Measurements from ENCODE around the gene AGTRAP. TPM values are rescaled to one million over a fixed set of nuclear protein-coding genes. Genes with fewer than 3 reads are reported as not detected.

AGTRAP gene
- total RNA-seq, 1 donor from 2014 or later = 64.5 TPM

DNA sequence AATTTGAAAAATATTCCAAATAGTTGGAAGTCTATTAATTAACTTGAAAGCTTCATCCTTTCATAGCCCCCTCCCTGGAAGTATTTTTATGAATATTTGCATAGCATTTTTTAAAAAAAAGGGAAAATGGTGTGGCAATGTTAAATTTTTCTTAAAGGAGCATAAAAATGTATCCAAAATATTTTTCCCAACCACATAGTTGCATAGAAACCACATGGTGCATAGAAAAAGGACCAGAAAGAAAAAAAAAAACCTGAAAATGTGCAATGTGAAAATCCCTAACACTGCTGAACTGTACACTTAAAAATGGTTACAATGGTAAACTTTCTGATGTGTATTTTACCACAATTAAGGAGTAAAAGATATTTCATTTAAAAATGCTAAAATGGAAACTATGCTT lies 34.1 kb downstream of the AGTRAP start:
- no peaks in the 10 kb centered on the region for H3K9me3 ChIP-seq
- intact Hi-C loops (cut with DNase I) = no loop called here
- H3K27ac ChIP-seq = no peak overlapping the region
- no peak for TF ChIP-seq CTCF (IDR thresholded peaks at IDR 0.05)
- no peaks in the 10 kb centered on the region for H3K36me3 ChIP-seq
- no peaks in the 10 kb centered on the region for H3K4me1 ChIP-seq
- DNase-seq (no peak), ATAC-seq (no peak)
- no peak overlapping the region for H3K4me3 ChIP-seq
- H3K27me3 ChIP-seq (ENCODE audit: low read depth) = no peaks in the 10 kb centered on the region

DNA sequence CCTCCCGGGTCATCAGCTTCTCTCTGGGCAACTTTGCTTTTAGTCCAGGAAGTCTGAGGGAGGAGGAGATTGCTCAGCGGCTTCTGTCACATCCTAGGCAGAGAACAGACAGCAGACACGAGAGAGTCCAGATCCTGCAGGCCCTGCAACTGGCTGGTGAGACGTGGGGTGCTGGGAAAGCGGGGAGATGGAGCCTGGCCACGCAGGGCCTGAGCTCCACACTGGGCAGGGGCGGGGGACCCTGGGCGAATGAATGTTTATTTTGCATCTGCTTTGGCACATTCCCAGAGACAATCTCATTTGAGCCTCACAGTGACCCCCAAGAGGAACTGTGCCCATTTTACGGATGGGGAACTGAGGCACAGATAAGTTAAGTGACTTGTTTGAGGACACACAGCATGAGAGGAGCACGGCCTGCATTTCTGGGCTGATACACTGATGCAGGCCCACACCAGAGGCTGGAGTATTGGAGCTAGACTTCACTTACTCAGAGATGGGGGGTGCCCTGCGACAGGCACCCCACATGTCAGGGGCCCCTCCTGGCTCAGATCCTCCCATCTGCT lies 35.6 kb downstream of the AGTRAP start:
- TF ChIP-seq CTCF (IDR thresholded peaks at IDR 0.05) = no peak
- H3K36me3 ChIP-seq = no peaks in the 10 kb centered on the region
- no peak overlapping the region for H3K27ac ChIP-seq
- DNase-seq (no peak), ATAC-seq (no peak)
- intact Hi-C loops (cut with DNase I) = no loop called here
- no peaks in the 10 kb centered on the region for H3K4me1 ChIP-seq
- H3K9me3 ChIP-seq = no peaks in the 10 kb centered on the region
- no peak overlapping the region for H3K4me3 ChIP-seq
- H3K27me3 ChIP-seq (ENCODE audit: low read depth) = no peaks in the 10 kb centered on the region

GRCh38 chr1:11772458-11772857 lies 36.5 kb downstream of the AGTRAP start:
- intact Hi-C loops (cut with DNase I) = no loop called here
- H3K4me1 ChIP-seq = no peaks in the 10 kb centered on the region
- ATAC-seq = no peak
- no peak overlapping the region for H3K4me3 ChIP-seq
- no peak for TF ChIP-seq CTCF (IDR thresholded peaks at IDR 0.05)
- no peaks in the 10 kb centered on the region for H3K27me3 ChIP-seq (ENCODE audit: low read depth)
- DNase-seq = no peak
- no peak overlapping the region for H3K27ac ChIP-seq
- H3K36me3 ChIP-seq = no peaks in the 10 kb centered on the region
- H3K9me3 ChIP-seq = no peaks in the 10 kb centered on the region

- intact Hi-C loops (cut with DNase I) = no loop called here
- Histone ChIP-seq H3K36me3 (no peaks in the 10 kb centered on the region), H3K27ac (no peak overlapping the region), H3K4me3 (no peak overlapping the region), H3K9me3 (no peaks in the 10 kb centered on the region), H3K4me1 (no peaks in the 10 kb centered on the region), H3K27me3 (ENCODE audit: low read depth) (no peaks in the 10 kb centered on the region)
- ATAC-seq = no peak
- no peak for DNase-seq
- no peak for TF ChIP-seq CTCF (IDR thresholded peaks at IDR 0.05)
Measured at GRCh38 chr1:11774753-11775152, 38.8 kb downstream of the AGTRAP start.

GRCh38 chr1:11777658-11778322 lies 41.9 kb downstream of the AGTRAP start:
- intact Hi-C loops (cut with DNase I) = no loop called here
- no peaks in the 10 kb centered on the region for H3K4me1 ChIP-seq
- no peak for DNase-seq

More at GRCh38 chr1:11777658-11778322, 41.9 kb downstream of the AGTRAP start:
- no peaks in the 10 kb centered on the region for H3K36me3 ChIP-seq
- no peak for TF ChIP-seq CTCF (IDR thresholded peaks at IDR 0.05)
- H3K27ac ChIP-seq = no peak overlapping the region
- no peaks in the 10 kb centered on the region for H3K27me3 ChIP-seq (ENCODE audit: low read depth)
- ATAC-seq = no peak
- H3K9me3 ChIP-seq = no peaks in the 10 kb centered on the region
- H3K4me3 ChIP-seq = no peak overlapping the region

Data from lower lobe of right lung (tissue), 2 donors.